HG03280 (cell line): ENCODE data around the gene DENND2A.
"Not testable (repeated sequence)": the region's sequence is repeated elsewhere in the genome, so short reads cannot be mapped to it uniquely, and the experiment has no call there.

Experiments
- ATAC-seq: cut with Tn5 transposase; IDR thresholded peaks from one replicate; pipeline ENCODE4 v1.9.1; 2021; ENCODE audit warnings: mild to moderate bottlenecking, moderate library complexity; ENCODE audit not compliant: unreplicated experiment

DENND2A gene

DNA sequence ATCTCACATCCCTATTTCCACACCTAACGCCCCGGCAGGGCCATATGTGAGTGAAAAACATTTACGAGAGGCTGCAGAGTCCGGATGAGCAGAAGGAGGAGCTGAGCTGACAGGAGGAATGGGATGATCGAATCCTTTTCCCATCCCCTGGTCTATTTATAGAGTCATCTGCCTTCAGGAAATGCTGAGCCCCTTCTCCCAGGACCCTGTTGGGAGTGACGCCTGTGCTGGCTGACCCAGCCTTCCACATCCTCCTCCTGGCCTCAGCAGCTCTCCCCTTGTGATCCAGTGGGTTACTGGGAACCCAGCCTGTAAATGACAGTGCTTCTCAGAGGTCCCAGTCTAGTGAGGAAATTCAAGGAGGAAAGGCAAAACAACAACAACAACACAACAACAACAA is 16.6 kb downstream of the DENND2A start:
- no peak for ATAC-seq

- ATAC-seq = no peak
These were observed 19.1 kb downstream of the DENND2A start for GRCh38 chr7:140621401-140622021.

DNA sequence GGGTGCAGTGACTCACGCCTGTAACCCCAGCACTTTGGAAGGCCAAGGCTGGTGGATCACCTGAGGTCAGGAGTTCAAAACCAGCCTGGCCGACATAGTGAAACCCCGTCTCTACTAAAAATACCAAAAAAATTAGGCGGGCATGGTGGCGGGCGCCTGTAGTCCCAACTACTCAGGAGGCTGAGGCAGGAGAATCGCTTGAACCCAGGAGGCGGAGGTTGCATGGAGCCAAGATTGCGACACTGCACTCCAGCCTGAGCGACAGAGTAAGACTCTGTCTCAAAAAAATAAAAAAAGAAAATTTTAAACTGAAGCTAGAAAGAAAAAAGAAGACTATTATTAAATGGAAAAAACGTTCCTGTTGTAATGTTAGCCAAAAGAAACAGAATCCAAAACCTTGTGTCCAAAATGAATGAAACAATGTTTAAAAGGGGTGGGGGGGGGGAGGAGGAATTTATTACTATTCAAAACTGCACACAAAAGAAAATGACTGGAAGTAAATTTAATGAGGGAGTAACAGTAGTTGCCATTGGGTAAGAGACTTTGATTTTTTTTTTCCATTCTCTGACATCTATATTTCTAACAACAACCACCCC is 20.6 kb downstream of the DENND2A start:
- ATAC-seq = not testable (repeated sequence)

DNA sequence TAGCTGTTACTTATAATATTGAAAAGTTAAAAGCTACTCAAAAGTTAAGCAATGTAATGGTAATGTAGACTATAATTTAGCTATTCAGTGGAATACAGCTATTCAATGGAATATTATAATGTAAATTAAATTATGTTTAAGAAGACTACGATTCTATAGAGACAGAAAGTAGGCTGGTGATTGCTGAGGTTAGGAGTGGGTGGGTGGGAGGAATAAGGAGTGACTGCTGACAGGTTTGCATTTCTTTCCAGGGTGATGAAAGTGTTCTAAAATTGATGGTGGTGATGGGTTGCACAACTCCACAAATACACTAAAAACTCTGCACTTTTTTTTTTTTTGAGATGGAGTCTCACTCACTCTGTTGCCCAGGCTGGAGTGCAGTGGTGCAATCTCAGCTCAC is 21.4 kb downstream of the DENND2A start:
- ATAC-seq = no peak

- no peak for ATAC-seq
These were observed 22.3 kb downstream of the DENND2A start for GRCh38 chr7:140618306-140618705.

- no peak for ATAC-seq
These were observed 23.5 kb downstream of the DENND2A start for GRCh38 chr7:140617081-140617480.

DNA sequence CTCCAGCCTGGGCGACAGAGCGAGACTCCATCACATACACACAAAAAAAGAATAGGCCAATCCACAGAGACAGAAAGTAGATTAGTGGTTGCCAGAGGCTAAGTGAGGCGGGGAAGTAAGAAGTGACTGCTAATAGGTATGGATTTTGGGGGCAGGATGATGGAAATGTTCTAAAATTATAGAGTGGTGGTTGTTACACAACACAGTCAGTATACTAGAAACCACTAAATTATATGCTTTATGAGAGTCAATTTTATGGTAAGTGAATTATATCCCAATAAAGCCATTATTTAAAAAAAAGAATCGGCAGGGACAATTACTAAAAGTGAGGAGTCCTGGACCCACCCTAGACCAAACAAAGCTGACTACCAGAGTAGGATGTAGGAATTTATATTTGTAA is 24.3 kb downstream of the DENND2A start:
- ATAC-seq = no peak

DNA sequence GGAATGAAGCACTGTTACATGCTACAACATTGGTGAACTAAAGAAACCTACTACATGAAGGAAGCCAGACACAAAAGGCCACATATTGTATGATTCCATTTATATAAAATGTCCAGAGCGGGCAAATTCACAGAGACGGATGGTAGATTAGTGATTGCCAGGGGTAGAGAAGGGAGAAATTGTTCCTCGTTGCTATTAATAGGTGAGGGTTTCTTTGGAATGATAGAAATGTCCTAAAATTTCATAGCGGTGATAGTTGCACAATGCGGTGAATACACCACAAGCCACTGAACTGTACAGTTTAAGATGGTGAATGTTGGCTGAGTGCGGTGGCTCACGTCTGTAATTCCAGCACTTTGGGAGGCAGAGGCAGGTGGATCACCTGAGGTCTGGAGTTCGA is 29.0 kb downstream of the DENND2A start:
- ATAC-seq = no peak

GRCh38 chr7:140610204-140611165 is 30.1 kb downstream of the DENND2A start:
- ATAC-seq = no peak

DNA sequence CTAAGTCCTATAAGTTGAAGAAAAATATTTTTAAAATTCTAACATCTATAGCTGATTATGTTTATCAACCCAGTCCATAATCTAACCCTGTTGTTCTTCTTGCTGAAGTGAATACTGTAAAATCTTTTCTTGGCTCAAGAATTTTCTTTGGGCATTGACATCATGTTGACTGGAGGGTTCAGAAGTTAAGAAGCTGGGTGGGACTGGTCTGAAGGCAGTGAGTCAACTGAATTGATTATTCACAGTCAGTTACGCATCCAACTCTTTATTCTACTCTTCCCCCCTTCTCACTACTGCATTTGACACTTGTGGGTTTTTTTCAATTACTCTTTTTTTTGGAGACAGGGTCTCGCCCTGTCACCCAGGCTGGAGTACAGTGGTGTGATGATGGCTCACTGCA is 31.0 kb downstream of the DENND2A start:
- no peak for ATAC-seq

DNA sequence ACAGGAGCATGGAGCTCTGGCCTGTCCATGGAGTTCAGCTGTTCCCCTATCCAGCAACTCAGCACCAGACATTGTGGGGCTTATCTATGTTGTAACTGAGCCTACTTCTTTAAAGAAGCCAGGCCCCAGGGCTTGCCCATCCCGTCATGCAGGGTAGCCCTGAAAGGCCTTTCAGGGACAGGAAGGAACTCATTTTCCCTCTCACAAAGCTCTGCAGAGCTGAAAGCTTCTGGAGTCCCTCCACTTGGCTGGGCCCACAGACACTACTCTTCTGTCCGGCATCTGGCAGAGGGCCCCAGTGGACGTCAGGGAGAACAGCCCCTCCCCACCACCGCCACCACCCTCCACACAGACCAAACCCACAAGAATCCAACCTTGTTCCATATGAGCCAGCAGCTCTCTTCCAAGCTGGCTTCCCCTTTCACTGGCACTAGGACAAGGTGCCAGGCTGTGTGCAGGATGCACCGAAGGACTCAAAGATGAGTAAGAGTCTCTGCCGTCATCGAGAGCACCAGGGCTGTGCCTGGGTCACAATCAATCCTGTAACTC is 33.1 kb downstream of the DENND2A start:
- no peak for ATAC-seq

DNA sequence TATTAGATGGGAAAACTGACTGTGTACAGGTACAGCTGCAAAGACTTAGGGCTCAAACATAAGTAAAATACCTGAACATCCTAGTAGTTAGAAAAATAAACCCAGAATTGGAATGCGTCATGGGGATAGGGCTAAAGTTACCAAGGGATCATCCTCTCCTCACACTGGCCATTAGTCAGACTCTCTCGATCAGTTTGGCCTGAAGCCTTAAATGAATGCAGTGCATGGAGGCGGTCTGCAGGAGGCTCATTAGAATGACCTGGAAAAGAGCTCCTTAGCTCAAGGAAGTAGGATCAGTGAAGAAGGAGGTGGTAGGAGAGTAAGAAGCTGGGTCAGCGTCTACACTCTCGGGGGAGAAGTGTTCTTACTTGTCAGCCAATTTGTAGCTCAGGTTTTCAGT is 35.3 kb downstream of the DENND2A start:
- ATAC-seq = no peak

GRCh38 chr7:140604760-140605159 is 35.9 kb downstream of the DENND2A start:
- ATAC-seq = no peak

DNA sequence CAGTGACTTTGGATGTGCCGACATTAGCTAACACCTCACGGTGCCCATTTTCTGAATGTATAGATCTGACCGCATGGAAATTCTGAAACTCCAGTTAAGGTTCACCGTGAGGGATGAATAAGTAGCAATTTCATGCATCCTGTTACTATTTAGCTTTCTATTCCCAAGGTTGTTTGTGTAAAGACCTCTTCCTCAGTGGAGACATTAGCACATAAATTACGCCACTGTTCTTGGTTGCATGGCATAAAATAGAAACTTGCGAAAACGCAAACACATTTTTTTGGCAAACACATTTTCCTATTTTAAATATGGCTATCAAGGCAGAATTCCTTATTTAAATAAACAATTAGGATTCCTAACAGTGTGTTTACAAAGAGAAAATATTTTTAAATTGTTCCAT is 36.5 kb downstream of the DENND2A start:
- ATAC-seq = no peak

DNA sequence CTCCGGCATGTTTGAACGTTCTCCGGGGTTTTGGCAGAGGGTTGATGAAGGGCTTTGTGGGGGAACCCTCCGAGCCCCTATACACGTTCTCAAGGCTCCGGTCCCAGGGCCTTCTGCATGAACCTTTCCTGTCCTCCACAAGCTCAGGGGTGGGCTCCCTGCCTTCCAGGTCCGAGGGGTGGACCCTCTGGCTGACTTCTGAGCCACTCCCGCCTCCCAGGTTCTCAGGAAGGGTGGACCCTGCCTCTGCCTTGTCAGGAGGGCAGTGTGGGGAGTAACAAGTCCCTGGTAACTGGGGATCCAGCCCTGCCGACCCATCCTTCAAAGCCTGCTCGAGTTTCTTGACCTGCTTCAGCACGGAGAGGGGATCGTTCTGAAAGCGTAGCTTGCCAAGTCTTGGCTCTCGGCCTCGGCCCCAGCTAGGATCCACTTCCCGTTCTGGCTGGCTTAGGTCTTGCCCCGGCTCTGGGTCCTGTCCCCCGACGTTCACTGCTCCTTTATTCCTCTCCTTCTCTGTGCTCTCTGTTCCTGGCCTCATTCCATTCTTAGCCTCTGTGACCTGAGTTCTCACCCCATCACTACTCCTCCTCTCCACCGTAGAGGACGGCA is 38.9 kb downstream of the DENND2A start:
- no peak for ATAC-seq

GRCh38 chr7:140600341-140600740 is 40.3 kb downstream of the DENND2A start:
- ATAC-seq = no peak

GRCh38 chr7:140597428-140597949 is 43.1 kb downstream of the DENND2A start:
- no peak for ATAC-seq

GRCh38 chr7:140596519-140597427 is 43.8 kb downstream of the DENND2A start:
- ATAC-seq = no peak

GRCh38 chr7:140595468-140596092 is 45.0 kb downstream of the DENND2A start:
- no peak for ATAC-seq
